SK-MEL-5 (cell line): Measurements from ENCODE around the gene NACC2. TPM values are rescaled to one million over a fixed set of nuclear protein-coding genes. Genes with fewer than 3 reads are reported as not detected.
"Not testable (repeated sequence)": the region's sequence is repeated elsewhere in the genome, so short reads cannot be mapped to it uniquely, and the experiment has no call there.

Experiments used
- DNase-seq: peaks from one replicate; pipeline ENCODE4 v3.0.0-alpha.2; 2016; ENCODE audit warnings: low read depth, low spot score
- in situ Hi-C: cut with HindIII; loops from 2 replicates; pipeline ENCODE4 v1.10.0; 2016; ENCODE audit warnings: low sequenced_read_pairs, high pct_unique_total_duplicates, low pct_unique_long_range_greater_than_20kb
- total RNA-seq: library from RNA; depleted of rRNA; stranded (reverse); fragments of >200 nt; shearing (Covaris generic); gene quantifications from 2 replicates; pipeline ENCODE4 v1.2.3, GENCODE V29; 2014

NACC2 gene
- total RNA-seq, 1 experiment from 2014 or later: 38.2 TPM

GRCh38 chr9:135976531-135976930, 118.6 kb downstream of the NACC2 start:
- in situ Hi-C loops: no loop called here
- no peak for DNase-seq

- in situ Hi-C loops: no loop called here
- no peak for DNase-seq
Observed at GRCh38 chr9:135975834-135976233, 119.3 kb downstream of the NACC2 start.

- no peak for DNase-seq
- in situ Hi-C loops: no loop called here
Observed at GRCh38 chr9:135974220-135974573, 120.9 kb downstream of the NACC2 start.

GRCh38 chr9:135973277-135974219, 121.5 kb downstream of the NACC2 start:
- DNase-seq: no peak
- in situ Hi-C loops: no loop called here

- no peak for DNase-seq
- in situ Hi-C loops: no loop called here
Observed at GRCh38 chr9:135971892-135972291, 123.2 kb downstream of the NACC2 start.

- in situ Hi-C loops: no loop called here
- no peak for DNase-seq
Observed at GRCh38 chr9:135971111-135971766, 123.8 kb downstream of the NACC2 start.

GRCh38 chr9:135970128-135970815, 124.8 kb downstream of the NACC2 start:
- in situ Hi-C loops: no loop called here
- DNase-seq: no peak

GRCh38 chr9:135969064-135969683, 125.9 kb downstream of the NACC2 start:
- DNase-seq: no peak
- in situ Hi-C loops: no loop called here

GRCh38 chr9:135968601-135969000, 126.5 kb downstream of the NACC2 start:
- in situ Hi-C loops: no loop called here
- DNase-seq: no peak

GRCh38 chr9:135968083-135968476, 127.0 kb downstream of the NACC2 start:
- no peak for DNase-seq
- in situ Hi-C loops: no loop called here

- DNase-seq, in situ Hi-C loops: not testable (repeated sequence)
Observed at GRCh38 chr9:135966916-135967260, 128.2 kb downstream of the NACC2 start.

- in situ Hi-C loops: no loop called here
- DNase-seq: no peak
Observed at GRCh38 chr9:135965124-135965756, 129.8 kb downstream of the NACC2 start.

GRCh38 chr9:135963938-135964337, 131.2 kb downstream of the NACC2 start:
- DNase-seq: no peak
- in situ Hi-C loops: no loop called here

GRCh38 chr9:135963338-135963737, 131.8 kb downstream of the NACC2 start:
- in situ Hi-C loops: no loop called here

GRCh38 chr9:135962696-135963307, 132.3 kb downstream of the NACC2 start:
- DNase-seq: no peak
- in situ Hi-C loops: no loop called here

More at GRCh38 chr9:135963338-135963737, 131.8 kb downstream of the NACC2 start:
- DNase-seq: no peak

- in situ Hi-C loops: no loop called here
Observed at GRCh38 chr9:135961811-135962695, 133.0 kb downstream of the NACC2 start.

More at GRCh38 chr9:135961811-135962695, 133.0 kb downstream of the NACC2 start:
- no peak for DNase-seq
